Endothelial cell of umbilical vein (primary cell): ENCODE data around the gene CXXC5. TPM values are rescaled to one million over a fixed set of nuclear protein-coding genes. Genes with fewer than 3 reads are reported as not detected.

Source experiments
- BruUV-seq: library from RNA; stranded (reverse); fragments of 400-500 nt; replicated peaks from 2 replicates; lab custom pipeline; 2021; lab: Mats Ljungman, UMichigan
- CTCF ChIA-PET: fragments of 300-600, 350-600 bp; sonication (Branson Sonifier 250); formaldehyde crosslinking; loops from one replicate; lab custom pipeline; 2021; ENCODE audit warnings: antibody characterized with exemption, inconsistent platforms; lab: Charles Lee
- POLR2A ChIA-PET: fragments of 300-600, 350-600 bp; sonication (Branson Sonifier 250); formaldehyde crosslinking; loops from one replicate; lab custom pipeline; 2021; ENCODE audit warnings: antibody characterized with exemption, inconsistent platforms; lab: Charles Lee
- DNase-seq: peaks from one replicate; pipeline ENCODE4 v3.0.0-alpha.2; 2011; ENCODE audit warnings: low read depth, low spot score
- FAIRE-seq: peaks from 2 replicates; lab custom pipeline; 2011; peaks lifted over from hg19 to GRCh38; lab: Jason Lieb, UNC
- H2AFZ ChIP-seq: 2 replicates; pipeline ENCODE4 v1.6.0; 2012; ENCODE audit warnings: low read depth, low read length, control low read depth, inconsistent platforms
- H3K27ac ChIP-seq: 2 replicates; pipeline ENCODE4 v1.5.1; 2011; ENCODE audit warnings: low read depth, mild to moderate bottlenecking, control low read depth, low read length, moderate library complexity; ENCODE audit not compliant: insufficient read depth
- H3K27me3 ChIP-seq, 2 experiments: 2 replicates each; pipeline versions ENCODE4 v1.6.0 to v1.6.1; 2011; ENCODE audit warnings: low read length in 2 of 2, mixed read lengths in 1 of 2; ENCODE audit not compliant: control insufficient read depth in 2 of 2, insufficient read depth in 2 of 2
- H3K36me3 ChIP-seq, 2 experiments: 2 replicates in 1 of 2; 3 replicates in 1 of 2; pipeline ENCODE4 v1.5.1; 2011; ENCODE audit warnings: low read length in 2 of 2, mild to moderate bottlenecking in 1 of 2, moderate library complexity in 1 of 2; ENCODE audit not compliant: control insufficient read depth in 2 of 2, insufficient read depth in 2 of 2; ENCODE audit errors: extremely low read depth in 1 of 2
- H3K4me1 ChIP-seq: 3 replicates; pipeline ENCODE4 v1.5.1; 2011; ENCODE audit warnings: mild to moderate bottlenecking, low read length; ENCODE audit not compliant: control insufficient read depth, insufficient read depth; ENCODE audit errors: extremely low read depth
- H3K4me2 ChIP-seq: 2 replicates; pipeline ENCODE4 v1.6.1; 2011; ENCODE audit warnings: low read length, control low read depth, mixed read lengths; ENCODE audit not compliant: insufficient read depth
- H3K4me3 ChIP-seq, 3 experiments: fragments of 200-600 bp in 1 of 3; sonication (generic), shearing (Covaris generic) in 1 of 3; replicated peaks in 1 of 3; 2 replicates each; pipeline ENCODE4 v1.5.1; 2011 to 2016; ENCODE audit warnings: control low read depth in 3 of 3, low read length in 3 of 3, mild to moderate bottlenecking in 2 of 3, inconsistent platforms in 1 of 3, low read depth in 1 of 3, moderate library complexity in 1 of 3; ENCODE audit not compliant: insufficient read depth in 1 of 3
- H3K79me2 ChIP-seq: 2 replicates; pipeline ENCODE4 v1.6.0; 2012; ENCODE audit warnings: low read length, inconsistent platforms; ENCODE audit not compliant: control insufficient read depth, insufficient read depth
- H3K9ac ChIP-seq: replicated peaks from 2 replicates; pipeline ENCODE3; 2011; ENCODE audit warnings: low read length, control low read depth; ENCODE audit not compliant: insufficient read depth; ENCODE audit errors: extremely low read depth
- H3K9me1 ChIP-seq: replicated peaks from 3 replicates; pipeline ENCODE4 v1.6.0; 2011; ENCODE audit warnings: mild to moderate bottlenecking, low read length; ENCODE audit not compliant: control insufficient read depth, insufficient read depth; ENCODE audit errors: extremely low read depth
- H3K9me3 ChIP-seq: replicated peaks from 2 replicates; pipeline ENCODE4 v1.5.1; 2012; ENCODE audit warnings: low read length, inconsistent platforms; ENCODE audit not compliant: control insufficient read depth, insufficient read depth
- H4K20me1 ChIP-seq: replicated peaks from 2 replicates; pipeline ENCODE3; 2011; ENCODE audit warnings: mild to moderate bottlenecking, low read length; ENCODE audit not compliant: control insufficient read depth, insufficient read depth; ENCODE audit errors: extremely low read depth
- CTCF ChIP-seq, 2 donors: IDR thresholded peaks; 1 replicate in 1 of 2; 2 replicates in 1 of 2; pipeline ENCODE4 v1.5.1; 2011; ENCODE audit warnings: low read length in 2 of 2, mild to moderate bottlenecking in 2 of 2, moderate library complexity in 2 of 2, control low read depth in 1 of 2, inconsistent platforms in 1 of 2, low read depth in 1 of 2; ENCODE audit not compliant: insufficient read depth in 1 of 2; ENCODE audit errors: extremely low read depth in 1 of 2
- EZH2 ChIP-seq: IDR thresholded peaks from 2 replicates; pipeline ENCODE4 v1.6.1; 2012; ENCODE audit warnings: borderline replicate concordance, low read depth, mild to moderate bottlenecking, moderate library complexity, low read length, inconsistent platforms; ENCODE audit not compliant: severe bottlenecking
- FOS ChIP-seq: IDR thresholded peaks from 2 replicates; pipeline ENCODE4 v1.6.1; 2011; ENCODE audit warnings: mild to moderate bottlenecking, low read length, moderate library complexity, borderline replicate concordance; ENCODE audit not compliant: insufficient read depth
- GATA2 ChIP-seq: IDR thresholded peaks from 2 replicates; pipeline ENCODE4 v1.7.0; 2011; ENCODE audit warnings: low read depth, mild to moderate bottlenecking, moderate library complexity, mixed read lengths, low read length; ENCODE audit not compliant: insufficient read length, insufficient read depth
- JUN ChIP-seq: IDR thresholded peaks from 2 replicates; pipeline ENCODE4 v1.6.1; 2011; ENCODE audit warnings: borderline replicate concordance, low read depth; ENCODE audit not compliant: insufficient read length, insufficient read depth
- MYC ChIP-seq: IDR thresholded peaks from one replicate; pipeline ENCODE4 v1.6.1; 2011; ENCODE audit warnings: mild to moderate bottlenecking, low read depth, low read length
- POLR2A ChIP-seq: IDR thresholded peaks from 2 replicates; pipeline ENCODE4 v1.6.1; 2012; ENCODE audit warnings: low read depth, mild to moderate bottlenecking, control low read depth, low read length
- POLR2AphosphoS5 ChIP-seq: IDR thresholded peaks from 2 replicates; pipeline ENCODE4 v1.6.1; 2012; ENCODE audit warnings: low read depth, mild to moderate bottlenecking, control low read depth, low read length, moderate library complexity; ENCODE audit not compliant: insufficient read depth
- dilution Hi-C: fragments of 300-500 bp; cut with MboI; formaldehyde crosslinking; loops from one replicate; pipeline ENCODE4 v1.15.0; 2019; ENCODE audit warnings: low sequenced_read_pairs; ENCODE audit not compliant: extremely low pct_ligation_motif_present
- intact Hi-C: fragments of 100-400 bp; cut with micrococcal nuclease; formaldehyde crosslinking; loops from one replicate; pipeline ENCODE4 v1.10.0; 2022
- polyA plus RNA-seq, 4 experiments: library from polyadenylated mRNA; depleted of rRNA in 3 of 4; stranded (reverse) in 3 of 4; unstranded in 1 of 4; fragments of >200 nt; gene quantifications; 2 replicates each; pipeline versions ENCODE4 v1.2.1 to v1.2.3, GENCODE V29; 2011 to 2012; ENCODE audit warnings: missing spikeins in 1 of 4
- total RNA-seq: library from RNA; stranded (reverse); gene quantifications from 2 replicates; pipeline ENCODE4 v1.2.3, GENCODE V29; 2021

CXXC5 gene
- total and polyA plus RNA-seq, 2 donors (not counting 3 experiments of a cell fraction or from before 2014, with no cell fraction given): 2.7 to 5.5 TPM

DNA sequence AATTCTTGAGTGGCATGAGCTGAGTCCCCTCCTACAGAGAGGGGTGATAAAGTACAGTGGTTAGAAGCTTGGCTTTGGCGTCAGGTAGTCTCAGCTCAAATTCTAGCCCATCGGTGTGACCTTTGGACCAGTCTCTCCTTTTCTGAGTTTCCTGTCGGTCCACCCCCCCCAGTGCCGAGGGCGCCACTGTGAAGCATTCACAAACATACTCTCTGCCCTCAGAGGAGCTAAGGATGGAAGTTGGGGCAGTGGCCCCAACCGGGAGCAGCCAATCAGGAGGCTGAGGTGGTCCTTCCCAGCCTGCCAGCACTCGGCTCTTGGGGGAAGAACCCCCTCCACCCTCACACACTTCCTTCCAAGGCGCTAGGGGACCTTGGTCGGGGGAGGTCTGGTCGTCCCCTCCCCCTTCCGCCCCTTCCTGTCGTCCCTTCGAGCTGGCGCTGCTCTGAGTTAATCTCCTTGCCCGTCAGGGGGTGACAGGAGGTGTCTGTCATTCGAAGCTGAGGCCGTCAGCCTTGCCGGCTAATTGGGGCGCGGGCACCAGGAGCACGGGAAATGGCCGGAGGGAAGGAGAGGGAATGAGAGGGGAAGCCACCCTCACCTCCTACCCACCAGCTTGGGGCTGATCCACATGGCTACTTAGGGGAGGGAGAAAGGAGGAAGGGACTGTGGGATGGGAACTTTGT is 53.0 kb downstream of the CXXC5 start:
- peaks cover 2 to 6% of the 10 kb centered on the region in 2 experiments for H3K27me3 ChIP-seq
- intact Hi-C loops: no loop called here
- no peak for FAIRE-seq
- H3K4me3 ChIP-seq: no peak overlapping the region
- no peaks in the 10 kb centered on the region for H3K36me3 ChIP-seq
- H4K20me1 ChIP-seq: no peaks in the 10 kb centered on the region
- peaks cover 6% of the 10 kb centered on the region for H3K4me1 ChIP-seq
- H3K4me2 ChIP-seq: no peak overlapping the region
- DNase-seq: no peak
- BruUV-seq: no TSS peak
- H2AFZ ChIP-seq: peak overlapping the region; percentile 20
- no peak overlapping the region for H3K27ac ChIP-seq
- ChIA-PET POLR2A (no interaction called here), CTCF (interaction anchor here (1.1 to 2.5 kb wide), 6 partner anchors 11 to 74 kb away, joined by 3 to 8 read pairs (median 6); no protein-coding TSS in a partner anchor)
- TF ChIP-seq EZH2 (no peak), MYC (no peak), POLR2A (no peak)
- H3K79me2 ChIP-seq: no peaks in the 10 kb centered on the region
- no peaks in the 10 kb centered on the region for H3K9me1 ChIP-seq
- no peaks in the 10 kb centered on the region for H3K9me3 ChIP-seq
- H3K9ac ChIP-seq: no peak overlapping the region
- dilution Hi-C loops: no loop called here

- no TSS peak for BruUV-seq
- H3K9me3 ChIP-seq: no peaks in the 10 kb centered on the region
- peaks cover 5% of the 10 kb centered on the region for H3K4me1 ChIP-seq
- H3K79me2 ChIP-seq: no peaks in the 10 kb centered on the region
- H2AFZ ChIP-seq: no peak overlapping the region
- H3K9ac ChIP-seq: no peak overlapping the region
- H3K4me2 ChIP-seq: no peak overlapping the region
- CTCF ChIA-PET: interaction anchor here (0.8 to 2.5 kb wide), 3 partner anchors 8 to 63 kb away, joined by 3 to 8 read pairs (median 4); no protein-coding TSS in a partner anchor
- intact Hi-C loops (no loop called here), dilution Hi-C loops (no loop called here)
- no peak for FAIRE-seq
- POLR2A ChIA-PET: no interaction called here
- H4K20me1 ChIP-seq: no peaks in the 10 kb centered on the region
- TF ChIP-seq POLR2AphosphoS5: no peak
- no peak for TF ChIP-seq CTCF (IDR thresholded peaks at IDR 0.05; ENCODE audit: extremely low read depth in 1 of 2, insufficient read depth in 1 of 2, low read depth in 1 of 2, low read length in 2 of 2)
- no peak for TF ChIP-seq EZH2
- TF ChIP-seq POLR2A: no peak
- TF ChIP-seq GATA2: no peak
- no peak for TF ChIP-seq FOS
- TF ChIP-seq JUN: no peak
- H3K27ac ChIP-seq: no peak overlapping the region
- peaks cover 2 to 6% of the 10 kb centered on the region in 2 experiments for H3K27me3 ChIP-seq
- no peak overlapping the region for H3K4me3 ChIP-seq
- H3K9me1 ChIP-seq: no peaks in the 10 kb centered on the region
- no peak for DNase-seq
- H3K36me3 ChIP-seq: no peaks in the 10 kb centered on the region
Observed at GRCh38 chr5:139702548-139702947, 54.4 kb downstream of the CXXC5 start.
